HepG2 (cell line): ENCODE data around the gene ELP6. TPM values are rescaled to one million over a fixed set of nuclear protein-coding genes. Genes with fewer than 3 reads are reported as not detected.

Experiments
- BHLHE40 ChIP-seq: IDR thresholded peaks from 2 replicates; pipeline ENCODE4 v1.6.1; 2011; ENCODE audit warnings: low read length, improper control_type of control experiment
- JUN ChIP-seq: sonication (generic); formaldehyde crosslinking; IDR thresholded peaks from 2 replicates; pipeline ENCODE4 v1.4.0; 2020; ENCODE audit warnings: mild to moderate bottlenecking, missing genetic modification reagents
- MNT ChIP-seq: fragments of 450-650 bp; IDR thresholded peaks from 2 replicates; pipeline ENCODE4 v1.6.1; 2016
- NFAT5 ChIP-seq: sonication (generic); formaldehyde crosslinking; IDR thresholded peaks from 2 replicates; pipeline ENCODE4 v1.4.0; 2020; ENCODE audit warnings: missing genetic modification reagents
- NFE2L1 ChIP-seq: sonication (generic); formaldehyde crosslinking; IDR thresholded peaks from 2 replicates; pipeline ENCODE4 v1.4.0; 2020; ENCODE audit warnings: missing genetic modification reagents, mild to moderate bottlenecking, borderline replicate concordance
- POLR2G ChIP-seq: fragments of 200-400 bp; formaldehyde crosslinking; IDR thresholded peaks from 2 replicates; pipeline ENCODE4 v1.6.1; 2018; ENCODE audit warnings: mild to moderate bottlenecking, low read depth, low read length, moderate library complexity
- ZFYVE20 ChIP-seq: sonication (generic); formaldehyde crosslinking; IDR thresholded peaks from 2 replicates; pipeline ENCODE4 v1.8.0; 2023; ENCODE audit warnings: low read depth, mild to moderate bottlenecking, moderate library complexity, missing genetic modification reagents, borderline replicate concordance
- ZHX2 ChIP-seq, 2 experiments: sonication (generic) in 1 of 2; formaldehyde crosslinking in 1 of 2; IDR thresholded peaks; 2 replicates each; pipeline versions ENCODE4 v1.6.1 to v1.9.0; 2014 to 2022; ENCODE audit warnings: antibody characterized with exemption in 1 of 2, borderline replicate concordance in 1 of 2, inconsistent platforms in 1 of 2, low read depth in 1 of 2, missing genetic modification reagents in 1 of 2
- ZMAT5 ChIP-seq: sonication (generic); formaldehyde crosslinking; IDR thresholded peaks from 2 replicates; pipeline ENCODE4 v1.5.0; 2020; ENCODE audit warnings: mild to moderate bottlenecking, low read depth, missing genetic modification reagents, borderline replicate concordance
- ZNF17 ChIP-seq: sonication (generic); formaldehyde crosslinking; IDR thresholded peaks from 2 replicates; pipeline ENCODE4 v1.5.0; 2020; ENCODE audit warnings: mild to moderate bottlenecking, missing genetic modification reagents
- ZNF652 ChIP-seq: IDR thresholded peaks from 2 replicates; pipeline ENCODE4 v1.6.1; 2016; ENCODE audit warnings: low read depth, borderline replicate concordance
- ZNF674 ChIP-seq: sonication (generic); formaldehyde crosslinking; IDR thresholded peaks from 2 replicates; pipeline ENCODE4 v1.5.0; 2020; ENCODE audit warnings: low read depth, mild to moderate bottlenecking, missing genetic modification reagents
- ZNF777 ChIP-seq: sonication (generic); formaldehyde crosslinking; IDR thresholded peaks from 2 replicates; pipeline ENCODE4 v1.4.0; 2020; ENCODE audit warnings: missing genetic modification reagents
- polyA plus RNA-seq, 8 experiments: library from polyadenylated mRNA; depleted of rRNA in 3 of 8; stranded (reverse) in 7 of 8; unstranded in 1 of 8; fragments of >200 nt; fragmentation: Illumina TruSeq in 4 of 8; extraction: Trizol in 4 of 8; gene quantifications; 2 replicates each; pipeline versions ENCODE4 v1.2.1 to v1.2.3, GENCODE V29; 2011 to 2016; ENCODE audit warnings: low read depth in 4 of 8, missing spikeins in 1 of 8, mixed read lengths in 1 of 8; ENCODE audit not compliant: insufficient read depth in 1 of 8
- total RNA-seq, 5 experiments: library from RNA; depleted of rRNA; stranded (reverse); fragments of >200 nt; fragmentation: Illumina TruSeq; extraction: Trizol; gene quantifications; 2 replicates each; pipeline ENCODE4 v1.2.3, GENCODE V29; 2016; ENCODE audit warnings: low read depth in 1 of 5

ELP6 gene
- total and polyA plus RNA-seq, 2 of the 13 experiments (the other 11 are each of a cell fraction or from before 2014, with no cell fraction given): 45.0 to 49.3 TPM

- TF ChIP-seq ZHX2 (IDR thresholded peaks at IDR 0.05; ENCODE audit: low read depth) (peak; percentile 38; the same call in 1 of the 2 replicates), ZHX2 (CRISPR knock-in tag; IDR thresholded peaks at IDR 0.05; ENCODE audit: borderline replicate concordance) (no peak; the same call in 1 of the 2 replicates), ZNF674 (CRISPR knock-in tag) (no peak), NFAT5 (no peak), JUN (peak; percentile 55; the same call in 1 of the 2 replicates), ZMAT5 (CRISPR knock-in tag) (no peak), BHLHE40 (no peak; the same call in 1 of the 2 replicates), POLR2G (peak; percentile 85), ZFYVE20 (CRISPR knock-in tag) (no peak), NFE2L1 (CRISPR knock-in tag) (no peak), ZNF17 (CRISPR knock-in tag) (no peak), ZNF652 (no peak), MNT (no peak), ZNF777 (peak; percentile 67)
Measured at GRCh38 chr3:47513125-47513929, at the start of gene ELP6 (continued).
